Ovary (tissue), 9 donors: ENCODE results near the gene MTMR2. TPM values are rescaled to one million over a fixed set of nuclear protein-coding genes. Genes with fewer than 3 reads are reported as not detected.

Experiments used
- DNase-seq, 5 donors: peaks; one replicate each; pipeline ENCODE4 v3.0.0-alpha.2; 2019 to 2020
- H3K27ac ChIP-seq, 2 donors: fragments of 200-600 bp; one replicate each; pipeline versions ENCODE4 v1.5.1 to v1.8.0; 2019 to 2022
- H3K27me3 ChIP-seq: fragments of 200-600 bp; one replicate; pipeline ENCODE4 v1.8.0; 2022
- H3K36me3 ChIP-seq: fragments of 200-600 bp; sonication (generic); one replicate; pipeline ENCODE4 v1.5.1; 2019
- H3K4me1 ChIP-seq: one replicate; pipeline ENCODE4 v1.8.1; 2013; ENCODE audit warnings: mild to moderate bottlenecking, moderate library complexity; ENCODE audit not compliant: insufficient read depth
- H3K4me3 ChIP-seq: fragments of 200-600 bp; sonication (generic); one replicate; pipeline ENCODE4 v1.5.1; 2017
- H3K9me3 ChIP-seq, 2 donors: fragments of 200-600 bp in 1 of 2; sonication (generic) in 1 of 2; one replicate each; pipeline versions ENCODE4 v1.5.1 to v1.8.1; 2013 to 2019; ENCODE audit warnings: mild to moderate bottlenecking in 1 of 2, moderate library complexity in 1 of 2
- CTCF ChIP-seq, 3 donors: fragments of 450-650 bp in 2 of 3; fragments of 200-600 bp in 1 of 3; IDR thresholded peaks; one replicate each; pipeline versions ENCODE4 v1.5.1 to v1.8.0; 2016 to 2022; ENCODE audit warnings: antibody characterized with exemption in 3 of 3, mild to moderate bottlenecking in 1 of 3
- EP300 ChIP-seq: sonication (generic); formaldehyde crosslinking; IDR thresholded peaks from one replicate; pipeline ENCODE4 v1.6.1; 2017; ENCODE audit warnings: antibody characterized with exemption
- POLR2A ChIP-seq: fragments of 450-650 bp; IDR thresholded peaks from one replicate; pipeline ENCODE4 v1.6.1; 2017; ENCODE audit warnings: antibody characterized with exemption, mild to moderate bottlenecking, moderate library complexity
- WGBS, 3 donors: extraction: QIAGEN DNeasy Blood & Tissue Kit in 1 of 3; methylation state at CpG; one replicate each; pipeline versions ENCODE4 v1.1.5 to v1.1.7; 2013 to 2017; 5-methylcytosine and 5-hydroxymethylcytosine counted together
- intact Hi-C, 4 donors: fragments of 100-400 bp; cut with DNase I; formaldehyde crosslinking; loops; one replicate each; pipeline versions ENCODE4 v1.11.0 to v1.15.1; 2022 to 2023
- polyA plus RNA-seq, 2 donors: library from polyadenylated mRNA; stranded (reverse); fragments of 200-250 nt in 1 of 2; fragments of 350-450 nt in 1 of 2; fragmentation: Illumina TruSeq in 1 of 2; extraction: RNeasy Lipid Tissue Mini Kit (QIAGEN cat#74804) in 1 of 2; gene quantifications; one replicate each; pipeline ENCODE4 v1.2.3, GENCODE V29; 2013 to 2014
- total RNA-seq, 7 donors: library from RNA; depleted of rRNA in 2 of 7; stranded (reverse); fragments of >200 nt in 2 of 7; fragmentation: NEBNext Ultra II Directional in 3 of 7; extraction: Animal tissue kit (Norgen Biotek cat#: 25700) in 3 of 7; gene quantifications; one replicate each; pipeline versions ENCODE4 v1.1.0 to v1.2.4, GENCODE V29; 2016 to 2023
- donor health status: DM: no; HTN: no; CAD: no; lungs with moderate emphysema.
- donor health status: DM: no; HTN: no; CAD: no.
- donor health status: Bipolar disorder and iron deficiency.
- donor health status: DM: yes; HTN: yes; CAD: no.
- donor health status: DM: no; HTN: no; CAD: no.
- donor health status: DM: yes; HTN: yes; CAD: no.

Gene MTMR2
- total and polyA plus RNA-seq, 9 donors = 14.1 to 42.5 (median 24.3) TPM

DNA sequence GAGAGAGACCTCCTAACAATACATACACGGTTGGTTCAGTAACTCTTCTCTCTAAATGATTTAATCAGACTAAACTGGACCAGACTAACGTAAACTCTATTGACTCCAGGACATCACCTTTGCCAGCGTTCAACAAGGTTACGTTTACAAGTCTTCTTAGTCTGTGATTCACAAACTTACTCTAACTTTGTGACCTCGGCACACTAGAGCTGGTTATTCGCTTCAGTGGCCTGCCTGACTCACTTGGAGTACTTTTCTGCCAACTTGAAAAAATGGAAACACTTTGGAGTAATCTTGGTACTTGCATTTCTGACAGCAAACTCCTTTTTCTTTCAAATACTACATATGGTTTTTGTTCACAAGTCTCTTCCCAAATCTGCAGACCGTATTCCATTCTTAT lies 26.2 kb downstream of the MTMR2 start:
- WGBS, 3 donors = 83 to 87% (median 86%) methylated on average over 7 of the region's 7 CpGs
- Histone ChIP-seq H3K9me3 (no peaks in the 10 kb centered on the region), H3K36me3 (no peaks in the 10 kb centered on the region), H3K4me1 (peaks cover 2% of the 10 kb centered on the region), H3K4me3 (no peak overlapping the region), H3K27me3 (no peaks in the 10 kb centered on the region), H3K27ac (no peak overlapping the region)
- intact Hi-C loops = no loop called here
- DNase-seq = no peak
- no peak for TF ChIP-seq POLR2A
- TF ChIP-seq EP300 = no peak
- TF ChIP-seq CTCF (IDR thresholded peaks at IDR 0.05) = no peak

- TF ChIP-seq POLR2A (no peak), EP300 (no peak), CTCF (IDR thresholded peaks at IDR 0.05) (no peak)
- no peak overlapping the region for H3K4me3 ChIP-seq
- H3K27me3 ChIP-seq = no peaks in the 10 kb centered on the region
- intact Hi-C loops = no loop called here
- H3K9me3 ChIP-seq = no peaks in the 10 kb centered on the region
- H3K27ac ChIP-seq = no peak overlapping the region
- DNase-seq = no peak
- H3K36me3 ChIP-seq = no peaks in the 10 kb centered on the region
- H3K4me1 ChIP-seq = peaks cover 3% of the 10 kb centered on the region
These were observed 28.1 kb downstream of the MTMR2 start for GRCh38 chr11:95895815-95896214.

DNA sequence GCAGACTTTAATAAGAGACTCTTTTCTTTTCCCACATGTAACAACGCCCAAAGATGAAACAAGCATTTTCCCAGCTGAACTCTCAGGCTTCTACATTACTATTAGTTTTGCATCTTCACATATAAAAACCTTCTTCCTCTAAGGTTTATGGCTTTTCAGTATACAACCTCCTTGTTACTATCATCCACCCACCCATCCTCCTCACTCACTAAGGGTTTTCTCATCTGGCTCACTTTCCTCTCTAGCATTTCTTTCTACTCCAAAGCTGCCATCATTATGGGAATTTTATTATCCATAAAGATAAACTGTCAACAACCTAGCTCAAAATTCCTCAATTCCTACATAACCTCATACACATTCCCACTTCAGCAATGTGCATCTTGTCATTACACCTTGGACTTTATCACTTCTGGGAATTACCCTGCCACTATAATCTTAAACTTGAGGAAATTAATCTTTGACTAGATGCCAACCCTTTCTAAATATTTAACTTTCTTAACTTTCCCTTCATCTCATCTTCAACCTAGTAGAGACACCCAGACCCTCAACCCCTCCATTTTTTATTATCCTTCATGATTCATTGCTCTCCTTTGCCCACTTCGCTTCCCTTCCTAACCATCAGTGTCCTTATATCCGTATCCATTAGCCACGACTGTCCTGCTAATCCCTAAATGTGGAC lies 30.9 kb downstream of the MTMR2 start:
- intact Hi-C loops = no loop called here
- Histone ChIP-seq H3K4me3 (no peak overlapping the region), H3K36me3 (no peaks in the 10 kb centered on the region), H3K27ac (no peak overlapping the region), H3K4me1 (peaks cover 3% of the 10 kb centered on the region), H3K27me3 (no peaks in the 10 kb centered on the region), H3K9me3 (no peaks in the 10 kb centered on the region)
- 95 to 98% (median 98%) methylated on average over 4 of the region's 4 CpGs for WGBS, 3 donors
- DNase-seq = no peak
- no peak for TF ChIP-seq POLR2A

DNA sequence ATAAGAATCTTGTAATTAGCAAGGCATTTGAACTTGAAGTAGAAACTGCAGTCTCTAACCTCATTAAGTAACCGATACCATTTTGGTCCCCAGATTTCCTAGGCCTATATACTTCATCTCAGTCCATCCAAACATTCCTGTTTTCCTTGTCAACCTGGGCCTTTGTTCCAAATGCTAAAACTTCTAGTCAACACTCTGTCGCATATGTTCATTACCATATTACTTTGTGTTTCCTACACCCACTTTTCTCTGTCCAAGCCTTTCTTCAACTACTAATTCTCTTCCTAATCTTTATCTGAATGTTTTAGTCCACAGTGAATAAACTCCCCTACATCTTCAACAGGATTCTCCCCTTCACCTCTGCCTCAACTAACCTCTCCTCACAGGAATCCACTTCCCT lies 31.4 kb downstream of the MTMR2 start:
- H3K27ac ChIP-seq = no peak overlapping the region
- DNase-seq = no peak
- no peak for TF ChIP-seq EP300
- TF ChIP-seq POLR2A = no peak
- no peak for TF ChIP-seq CTCF (IDR thresholded peaks at IDR 0.05)
- H3K36me3 ChIP-seq = no peaks in the 10 kb centered on the region
- H3K27me3 ChIP-seq = no peaks in the 10 kb centered on the region
- no peak overlapping the region for H3K4me3 ChIP-seq
- intact Hi-C loops = no loop called here
- no peaks in the 10 kb centered on the region for H3K9me3 ChIP-seq
- peaks cover 3% of the 10 kb centered on the region for H3K4me1 ChIP-seq
- 98 to 99% (median 99%) methylated on average over 2 of the region's 2 CpGs for WGBS, 3 donors

DNA sequence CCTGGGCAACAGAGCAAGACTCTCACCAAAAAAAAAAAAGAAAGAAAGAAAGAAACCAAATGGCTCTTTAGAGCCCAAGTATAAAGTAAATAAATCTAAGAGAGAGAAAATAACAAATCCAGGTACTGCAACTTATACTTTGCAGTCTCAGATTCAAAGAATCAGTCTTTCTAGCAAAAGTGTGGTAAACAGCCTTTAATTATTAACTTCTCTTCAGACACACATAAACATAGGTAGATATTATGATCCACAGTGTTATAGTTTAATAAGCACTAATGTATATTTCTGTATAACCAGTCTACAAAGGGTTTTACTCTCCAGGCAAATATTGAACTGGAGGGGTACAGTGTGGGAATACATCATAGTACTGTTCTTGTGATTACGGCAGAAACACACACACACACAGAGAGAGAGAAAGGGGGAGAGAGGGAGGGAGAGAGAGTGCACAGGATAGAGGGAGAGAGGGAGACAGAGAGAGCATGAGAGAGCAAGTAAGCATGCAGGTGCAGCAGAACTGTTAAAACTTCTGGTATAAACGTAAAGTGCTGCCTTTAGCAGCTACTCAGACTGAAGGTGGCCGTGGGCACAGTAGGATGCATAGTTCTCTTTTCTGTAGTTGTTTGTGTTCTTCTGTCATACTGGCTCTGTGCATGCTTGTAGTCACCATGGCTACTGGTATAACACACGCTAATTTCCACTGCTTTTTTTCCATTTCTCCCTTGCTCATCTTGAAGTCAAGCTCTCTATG lies 32.3 kb downstream of the MTMR2 start:
- WGBS, 3 donors = 41 to 58% (median 43%) methylated on average over 4 of the region's 4 CpGs
- Histone ChIP-seq H3K27ac (no peak overlapping the region), H3K27me3 (no peaks in the 10 kb centered on the region), H3K4me1 (peaks cover 3% of the 10 kb centered on the region), H3K4me3 (no peak overlapping the region), H3K9me3 (no peaks in the 10 kb centered on the region), H3K36me3 (no peaks in the 10 kb centered on the region)
- no peak for TF ChIP-seq EP300
- TF ChIP-seq CTCF (IDR thresholded peaks at IDR 0.05) = no peak
- no peak for TF ChIP-seq POLR2A
- intact Hi-C loops = no loop called here
- DNase-seq = no peak
